Stimulated activated CD4-positive, alpha-beta T cell treated with anti-CD3 and anti-CD28 coated beads, Interleukin-4, amount 100 ng/mL, for 24 hours (primary cell): Measurements from ENCODE around the gene MBD3L4.
"Not testable (repeated sequence)": the region's sequence is repeated elsewhere in the genome, so short reads cannot be mapped to it uniquely, and the experiment has no call there.

Experiments used
- DNase-seq: peaks from one replicate; pipeline ENCODE4 v3.0.0-alpha.2; 2020

The MBD3L4 gene

DNA sequence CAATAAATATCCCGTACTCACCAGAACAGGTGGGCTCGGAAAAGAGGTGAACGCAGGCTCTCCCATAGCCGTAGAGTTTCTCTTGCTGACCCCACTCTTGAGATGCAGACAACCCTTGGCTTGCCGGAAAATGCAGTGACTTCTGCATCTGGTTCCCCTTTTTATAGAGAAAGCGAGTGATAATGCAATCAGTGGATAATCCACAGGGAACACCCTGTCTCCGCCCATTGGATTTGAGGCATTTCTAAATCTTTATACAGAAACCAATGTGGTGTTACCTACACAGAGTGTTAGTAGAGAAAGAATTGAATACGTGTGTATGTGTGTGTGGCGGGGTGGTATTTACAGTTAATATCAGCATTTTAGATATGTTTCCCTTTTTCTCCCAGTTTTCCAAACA lies at the start of gene MBD3L4:
TSS of gene MBD3L4 (minus strand) at position 101 of the 400 bp plus-strand sequence. CDS start at position 66, 35 bp downstream.
- not testable (repeated sequence) for DNase-seq

DNA sequence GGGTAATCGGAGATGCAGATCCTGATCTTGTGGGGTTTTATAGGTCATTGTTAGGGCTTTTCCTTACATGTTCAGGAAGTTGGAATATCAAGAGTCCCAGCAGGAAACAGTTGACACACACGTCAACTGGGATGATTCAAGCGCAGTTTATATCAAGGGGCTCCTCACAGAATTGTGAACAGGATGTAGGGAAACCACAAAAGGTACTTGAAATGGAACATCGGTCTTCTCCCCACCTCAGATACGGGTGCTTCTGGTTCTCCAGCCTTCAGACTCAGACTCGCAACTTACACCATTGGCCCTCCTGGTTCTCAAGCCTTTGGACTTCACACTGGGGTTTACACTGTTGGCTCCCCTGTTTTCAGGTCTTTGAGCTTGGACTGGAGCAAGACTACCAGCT lies 49.0 kb upstream of the MBD3L4 start:
- no peak for DNase-seq

DNA sequence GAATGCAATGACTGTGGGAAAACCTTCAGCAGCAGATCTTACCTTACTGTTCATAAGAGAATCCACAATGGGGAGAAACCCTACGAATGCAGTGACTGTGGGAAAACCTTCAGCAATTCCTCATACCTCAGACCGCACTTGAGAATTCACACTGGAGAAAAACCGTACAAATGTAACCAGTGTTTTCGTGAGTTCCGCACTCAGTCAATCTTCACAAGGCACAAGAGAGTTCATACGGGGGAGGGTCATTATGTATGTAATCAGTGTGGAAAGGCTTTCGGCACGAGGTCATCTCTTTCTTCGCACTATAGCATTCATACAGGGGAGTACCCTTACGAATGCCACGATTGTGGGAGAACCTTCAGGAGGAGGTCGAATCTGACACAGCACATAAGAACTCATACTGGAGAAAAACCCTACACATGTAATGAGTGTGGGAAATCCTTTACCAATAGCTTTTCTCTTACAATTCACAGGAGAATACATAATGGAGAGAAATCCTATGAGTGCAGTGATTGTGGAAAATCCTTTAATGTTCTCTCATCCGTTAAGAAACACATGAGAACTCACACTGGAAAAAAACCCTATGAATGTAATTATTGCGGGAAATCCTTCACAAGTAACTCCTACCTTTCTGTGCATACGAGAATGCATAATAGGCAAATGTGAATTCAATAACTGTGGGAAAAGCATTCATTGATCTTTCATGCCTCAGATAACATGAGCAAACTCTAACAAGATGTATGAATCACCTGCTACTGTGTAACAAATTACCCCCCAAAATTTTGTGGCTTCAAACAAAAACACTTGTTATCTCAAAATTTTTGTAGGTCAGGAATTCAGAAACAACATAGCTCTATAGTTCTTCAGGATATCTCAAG lies 43.3 kb upstream of the MBD3L4 start:
- no peak for DNase-seq

DNA sequence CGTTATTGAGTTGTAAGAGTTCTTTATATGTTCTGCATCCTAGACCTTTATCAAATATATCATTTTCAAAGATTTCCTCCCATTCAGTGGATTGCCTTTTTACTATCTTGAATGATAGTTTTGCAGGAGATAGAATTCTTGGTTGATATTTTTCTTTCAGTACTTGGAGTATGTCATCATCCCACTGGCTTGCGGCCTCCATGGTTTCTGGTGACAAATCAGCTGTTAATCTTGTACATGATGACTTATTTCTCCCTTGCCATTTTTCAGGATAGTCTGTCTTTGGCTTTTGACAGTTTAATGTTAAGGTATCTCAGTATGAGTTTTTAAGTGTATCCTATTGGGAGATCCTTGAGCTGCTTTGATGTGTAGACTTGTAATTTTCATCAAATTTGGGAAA lies 38.0 kb upstream of the MBD3L4 start:
- no peak for DNase-seq

DNA sequence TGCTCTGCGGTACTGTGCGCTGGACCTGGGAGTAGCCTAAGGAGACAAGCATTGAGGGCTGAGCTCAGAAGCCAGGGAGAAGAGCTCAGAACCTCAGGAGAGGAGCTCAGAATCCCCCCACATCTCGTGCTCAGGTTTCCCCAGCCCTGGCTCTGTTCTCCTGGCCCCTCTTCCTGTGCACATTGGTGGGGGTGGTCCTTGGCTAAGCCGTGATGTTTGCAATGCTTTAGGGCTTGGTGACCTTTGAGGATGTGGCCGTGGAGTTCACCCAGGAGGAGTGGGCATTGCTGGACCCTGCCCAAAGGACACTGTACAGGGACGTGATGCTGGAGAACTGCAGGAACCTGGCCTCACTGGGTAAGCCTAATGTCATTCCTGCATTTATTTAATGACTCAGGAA lies 36.2 kb upstream of the MBD3L4 start:
- DNase-seq, result no peak

DNA sequence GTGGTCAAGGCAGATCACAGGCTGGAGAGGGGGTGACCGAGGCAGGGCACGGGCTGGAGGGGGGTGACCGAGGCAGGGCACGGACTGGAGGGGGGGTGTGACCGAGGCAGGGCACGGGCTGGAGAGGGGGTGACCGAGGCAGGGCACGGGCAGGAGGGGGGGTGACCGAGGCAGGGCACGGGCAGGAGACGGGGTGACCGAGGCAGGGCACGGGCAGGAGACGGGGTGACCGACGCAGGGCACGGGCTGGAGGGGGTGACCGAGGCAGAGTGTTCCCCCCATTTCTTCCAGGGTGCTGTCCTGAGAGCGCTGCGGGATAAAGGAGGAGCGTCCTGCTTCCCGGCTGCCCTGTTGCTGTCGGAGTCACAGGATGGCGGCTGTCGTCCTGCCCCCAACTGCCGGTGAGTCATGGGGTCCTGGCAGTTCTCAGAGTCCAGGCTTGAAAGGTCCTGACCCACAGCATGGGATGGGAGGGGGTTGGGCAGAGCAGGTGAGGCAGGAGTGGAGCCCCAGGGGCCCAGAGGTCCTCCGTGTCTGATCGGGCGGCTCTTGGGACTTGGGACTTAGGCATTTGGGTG lies 34.8 kb upstream of the MBD3L4 start:
- no peak for DNase-seq

DNA sequence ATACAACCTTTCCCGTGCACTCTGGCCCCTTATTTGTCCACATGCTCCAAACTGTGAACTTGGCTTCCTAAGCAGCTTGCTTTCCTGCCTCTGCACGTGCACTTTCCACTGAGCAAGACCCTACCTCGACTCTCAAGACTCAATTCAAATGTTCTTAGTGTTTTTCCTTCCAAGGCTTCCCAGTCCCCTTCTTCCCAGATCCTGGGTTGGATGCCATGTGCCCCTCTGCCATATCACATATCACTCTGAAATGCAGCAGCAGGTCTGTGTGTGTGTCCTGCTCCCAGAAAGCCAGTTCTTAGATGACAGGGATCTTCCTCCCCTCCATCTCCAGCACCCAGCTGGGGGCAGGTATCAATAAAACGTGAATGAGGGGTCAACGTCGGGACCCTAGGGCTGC lies 32.6 kb upstream of the MBD3L4 start:
- DNase-seq, result no peak

DNA sequence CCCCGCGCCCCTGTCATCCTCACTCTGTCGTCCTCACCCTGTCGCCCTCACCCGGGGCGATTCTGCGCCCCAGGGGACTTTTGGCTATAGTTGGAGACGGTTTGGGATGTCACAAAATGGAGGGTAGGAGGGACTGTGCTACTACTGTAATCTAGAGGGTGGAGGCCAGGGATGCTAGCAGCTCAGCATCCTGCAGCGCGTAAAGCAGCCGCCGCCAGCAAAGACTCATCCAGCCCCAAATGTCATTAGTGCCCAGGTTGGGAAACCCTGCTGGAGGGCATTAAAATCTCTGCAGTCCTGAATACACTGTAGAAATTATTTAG lies 29.9 kb upstream of the MBD3L4 start:
- no peak for DNase-seq

DNA sequence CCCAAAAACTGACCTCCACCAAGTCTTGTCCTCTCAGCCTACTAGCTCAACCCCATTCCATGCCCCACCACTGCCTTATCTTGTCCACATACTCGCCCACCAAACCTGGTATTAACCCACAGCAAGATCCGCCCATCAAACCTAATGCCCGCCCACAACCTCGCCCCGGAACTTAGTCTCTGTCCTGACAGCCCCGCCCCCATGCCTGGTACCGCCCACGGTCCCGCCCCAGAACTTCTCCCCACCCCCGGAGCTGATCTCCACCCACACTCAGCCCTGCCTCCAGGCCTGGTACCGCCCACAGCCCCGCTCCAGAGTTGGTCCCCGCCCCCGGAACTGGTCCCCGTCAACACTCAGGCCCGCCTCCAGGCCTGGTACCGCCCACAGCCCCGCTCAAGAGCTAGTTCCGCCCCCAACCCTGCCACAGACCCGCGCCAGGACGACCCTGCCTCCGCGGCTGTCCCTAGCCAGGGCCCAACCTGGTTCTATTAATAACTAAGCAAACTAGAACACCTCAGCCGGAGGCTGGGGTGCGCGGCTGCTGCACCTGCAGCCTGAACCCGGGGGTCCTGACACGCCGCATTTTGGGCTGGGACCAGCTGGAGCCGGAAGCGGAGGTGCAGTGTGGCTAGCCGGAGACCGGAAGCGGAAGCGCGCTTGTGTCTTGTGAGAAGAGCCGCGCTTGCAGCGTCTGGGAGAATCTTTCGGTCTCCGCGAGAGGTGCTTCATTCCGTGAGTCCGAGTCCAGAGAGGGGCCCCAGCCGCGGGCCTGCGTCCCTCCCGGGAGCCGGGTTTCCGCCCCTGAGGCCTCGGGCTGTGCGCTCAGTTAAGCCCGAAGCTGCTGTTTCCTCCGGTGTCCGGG lies 29.3 kb upstream of the MBD3L4 start, which contains the start of gene ZNF557:
TSS of gene ZNF557 (plus strand) at position 662 of the 862 bp plus-strand sequence. CDS start 5,372 bp downstream, outside the sequence.
- DNase-seq, result peak; percentile 98

DNA sequence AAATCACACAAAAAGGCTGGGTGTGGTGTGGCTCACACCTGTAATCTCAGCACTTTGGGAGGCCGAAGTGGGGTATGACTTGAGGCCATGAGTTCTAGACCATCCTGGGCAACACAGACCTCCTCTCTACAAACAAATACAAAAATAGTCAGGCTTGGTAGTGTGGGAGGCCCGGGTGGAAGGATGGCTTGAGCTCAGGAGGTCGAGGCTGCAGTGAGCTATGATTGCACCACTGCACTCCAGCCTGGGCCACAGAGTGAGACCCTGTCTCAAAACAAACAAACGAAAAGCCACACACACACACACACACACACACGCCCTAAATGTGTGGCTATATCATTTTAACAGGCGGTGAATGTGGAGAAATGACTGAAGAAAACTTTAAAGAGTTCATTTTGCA lies 28.6 kb upstream of the MBD3L4 start:
- no peak for DNase-seq

DNA sequence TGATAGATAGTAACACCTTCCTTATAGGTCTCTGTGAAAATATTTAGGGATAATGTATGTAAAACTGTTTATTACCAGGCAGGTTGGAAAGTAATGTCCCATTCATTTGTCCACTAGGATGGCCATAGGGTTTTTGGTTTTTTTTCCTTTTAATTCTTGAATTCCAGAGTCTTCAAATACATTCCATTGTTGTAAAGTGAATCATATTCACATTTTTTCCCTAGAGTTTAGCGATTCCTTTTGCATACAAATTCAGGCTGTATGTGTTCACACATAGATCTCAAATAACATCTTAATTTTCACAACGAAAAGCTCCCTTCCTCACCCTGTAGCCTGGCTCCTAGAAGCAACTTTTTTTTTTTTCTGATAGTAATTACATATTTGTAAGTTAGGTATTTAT lies 27.7 kb upstream of the MBD3L4 start:
- no peak for DNase-seq

DNA sequence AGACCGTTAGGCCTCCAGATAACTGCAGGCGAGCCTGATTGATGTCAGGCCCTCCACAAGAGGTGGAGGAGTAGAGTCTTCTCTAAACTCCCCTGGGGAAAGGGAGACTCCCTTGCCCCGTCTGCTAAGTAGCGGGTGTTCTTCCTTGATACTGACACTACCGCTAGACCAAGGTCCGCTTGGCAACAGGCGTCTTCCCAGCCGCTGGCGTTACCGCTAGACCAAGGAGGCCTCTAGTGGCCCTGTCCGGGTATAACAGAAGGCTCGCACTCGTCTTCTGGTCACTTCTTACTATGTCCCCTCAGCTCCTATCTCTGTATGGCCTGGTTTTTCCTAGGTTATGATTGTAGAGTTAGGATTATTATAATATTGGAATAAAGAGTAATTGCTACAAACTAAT lies 27.1 kb upstream of the MBD3L4 start:
- DNase-seq, result not testable (repeated sequence)

DNA sequence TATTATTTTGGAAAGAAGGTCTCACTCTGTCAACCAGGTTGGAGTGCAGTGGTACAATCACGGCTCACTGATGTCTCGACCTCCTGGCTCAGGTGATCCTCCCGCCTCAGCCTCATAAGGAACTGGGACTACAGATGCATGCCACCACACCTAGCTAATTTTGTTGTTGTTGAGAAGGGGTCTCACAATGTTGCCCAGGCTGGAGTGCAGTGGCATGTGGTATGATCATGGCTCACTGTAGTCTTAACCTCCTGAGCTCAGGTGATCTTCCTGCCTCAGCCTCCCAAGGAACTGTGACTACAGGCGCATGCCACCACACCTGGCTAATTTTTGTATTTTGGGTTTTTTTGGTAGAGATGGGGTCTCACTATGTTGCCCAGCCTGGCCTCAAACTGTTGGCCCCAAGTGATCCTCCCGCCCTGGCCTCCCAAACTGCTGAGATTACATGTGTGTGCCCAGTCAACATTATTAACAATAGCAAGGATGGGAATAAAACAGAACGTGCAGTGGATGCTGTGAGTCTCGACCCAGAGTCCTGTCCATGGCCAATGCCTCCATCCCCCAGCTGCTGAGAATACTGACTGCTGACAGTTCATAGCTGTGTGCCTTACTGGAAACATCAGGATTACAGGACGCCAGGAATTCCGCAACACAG lies 23.9 kb upstream of the MBD3L4 start:
- no peak for DNase-seq

DNA sequence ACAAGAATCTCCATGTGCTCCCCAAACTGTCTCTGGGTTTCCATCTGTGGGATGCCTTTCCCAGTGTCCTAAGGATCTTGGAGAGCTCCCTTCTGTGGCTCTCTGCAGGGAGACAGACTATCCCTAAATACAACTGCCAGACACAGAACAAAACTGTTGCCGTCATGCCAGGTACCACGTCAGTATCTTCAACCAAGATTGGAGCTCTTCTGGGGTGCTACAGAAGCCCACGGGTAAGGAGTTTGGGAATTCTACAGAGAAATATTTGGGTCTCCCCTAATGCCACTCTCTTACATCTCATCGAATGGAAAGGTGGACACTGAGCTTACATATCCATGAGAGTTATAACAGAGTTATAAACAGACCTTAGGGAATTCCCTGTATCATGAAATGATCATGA lies 23.4 kb upstream of the MBD3L4 start:
- DNase-seq, result no peak

DNA sequence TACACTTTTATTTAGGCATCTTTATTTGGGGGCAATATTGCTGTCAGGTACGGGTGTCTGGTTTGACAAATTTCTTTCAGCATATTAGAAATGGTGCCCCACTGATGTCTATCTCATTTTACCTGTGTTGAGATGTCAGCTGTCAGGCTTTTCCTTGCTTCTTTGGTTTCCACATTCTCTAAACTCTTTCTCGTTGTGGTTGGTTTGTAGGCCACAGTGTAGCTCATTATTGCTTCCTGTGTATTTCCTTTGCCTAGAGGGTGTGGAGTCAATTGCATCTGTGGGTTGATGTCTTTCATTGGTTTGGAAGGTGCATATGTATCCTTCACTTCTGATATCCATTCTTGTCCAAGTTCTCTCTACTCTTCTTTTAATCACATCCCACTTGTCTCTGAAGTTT lies 20.0 kb upstream of the MBD3L4 start:
- not testable (repeated sequence) for DNase-seq

DNA sequence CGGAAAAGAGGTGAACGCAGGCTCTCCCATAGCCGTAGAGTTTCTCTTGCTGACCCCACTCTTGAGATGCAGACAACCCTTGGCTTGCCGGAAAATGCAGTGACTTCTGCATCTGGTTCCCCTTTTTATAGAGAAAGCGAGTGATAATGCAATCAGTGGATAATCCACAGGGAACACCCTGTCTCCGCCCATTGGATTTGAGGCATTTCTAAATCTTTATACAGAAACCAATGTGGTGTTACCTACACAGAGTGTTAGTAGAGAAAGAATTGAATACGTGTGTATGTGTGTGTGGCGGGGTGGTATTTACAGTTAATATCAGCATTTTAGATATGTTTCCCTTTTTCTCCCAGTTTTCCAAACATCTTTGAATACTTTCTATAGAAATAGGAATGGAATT lies 18.6 kb upstream of the MBD3L4 start, which contains the start of gene MBD3L3:
TSS of gene MBD3L3 (minus strand) at position 101 of the 400 bp plus-strand sequence. CDS start at position 30, 71 bp downstream.
- DNase-seq, result not testable (repeated sequence)

DNA sequence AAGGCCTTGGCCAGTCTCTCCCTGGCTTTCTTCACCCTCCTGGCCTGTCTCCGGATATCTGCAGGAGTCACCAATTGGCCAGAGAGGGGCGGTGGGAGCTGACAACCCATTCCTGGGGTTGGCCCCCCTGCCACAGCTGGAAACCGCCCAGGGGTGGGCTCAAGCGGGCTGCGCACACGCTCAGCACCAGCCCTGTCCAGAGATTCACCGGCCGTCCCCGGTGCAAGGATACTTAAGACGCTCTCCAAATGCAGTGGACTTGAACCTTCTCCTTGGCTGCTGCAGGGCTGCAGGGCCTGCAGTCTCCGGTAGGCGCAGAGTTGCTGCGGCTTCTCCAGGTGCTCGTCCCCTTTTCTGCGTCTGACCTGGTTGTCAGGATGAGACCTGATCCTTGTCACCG lies 16.4 kb upstream of the MBD3L4 start:
- DNase-seq, result not testable (repeated sequence)

DNA sequence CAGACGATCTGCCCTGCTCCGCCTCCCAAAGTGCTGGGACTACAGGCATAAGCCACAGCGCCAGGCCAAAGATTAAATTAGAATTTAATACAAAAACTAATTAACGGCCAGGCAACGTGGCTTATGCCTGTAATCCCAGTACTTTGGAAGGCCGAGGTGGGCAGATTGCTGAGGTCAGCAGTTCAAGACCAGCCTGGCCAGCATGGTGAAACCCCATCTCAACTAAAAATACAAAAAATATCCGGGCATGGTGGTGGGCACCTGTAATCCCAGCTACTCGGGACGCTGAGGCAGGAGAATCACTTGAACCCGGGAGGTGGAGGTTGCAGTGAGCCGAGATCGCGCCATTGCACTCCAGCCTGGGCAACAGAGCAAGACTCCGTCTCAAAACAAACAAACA lies 15.7 kb upstream of the MBD3L4 start:
- not testable (repeated sequence) for DNase-seq

DNA sequence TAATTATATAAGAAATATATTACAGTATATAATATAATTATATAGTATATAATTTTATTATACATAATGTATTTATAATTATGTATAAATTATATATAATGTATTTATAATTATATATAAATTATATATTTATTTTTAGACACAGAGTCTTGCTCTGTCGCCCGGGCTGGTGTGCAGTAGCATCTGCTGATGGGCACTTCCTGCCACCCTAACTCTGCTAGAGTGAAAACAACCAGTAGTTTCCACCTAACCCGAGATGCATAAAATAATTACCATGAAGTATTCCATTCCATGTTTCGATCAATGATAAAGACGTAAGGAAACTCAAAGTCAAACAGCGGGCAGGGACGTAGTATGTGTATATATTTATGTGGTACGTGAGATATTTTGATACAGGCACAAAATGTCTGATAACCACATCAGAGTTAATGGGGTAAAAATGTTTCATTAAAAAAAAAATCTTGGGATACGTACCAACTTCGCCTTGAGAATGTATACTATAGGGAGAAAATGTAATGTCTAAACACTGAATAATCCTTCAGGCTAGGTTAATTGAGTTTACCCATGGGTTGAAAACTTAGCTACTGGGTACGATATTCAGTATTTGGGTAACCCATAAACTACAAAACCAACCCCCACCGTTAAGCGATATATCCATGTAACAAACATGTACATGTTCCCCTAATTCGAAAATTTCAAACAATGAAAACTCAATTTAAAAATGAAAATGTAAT lies 14.8 kb upstream of the MBD3L4 start:
- not testable (repeated sequence) for DNase-seq

DNA sequence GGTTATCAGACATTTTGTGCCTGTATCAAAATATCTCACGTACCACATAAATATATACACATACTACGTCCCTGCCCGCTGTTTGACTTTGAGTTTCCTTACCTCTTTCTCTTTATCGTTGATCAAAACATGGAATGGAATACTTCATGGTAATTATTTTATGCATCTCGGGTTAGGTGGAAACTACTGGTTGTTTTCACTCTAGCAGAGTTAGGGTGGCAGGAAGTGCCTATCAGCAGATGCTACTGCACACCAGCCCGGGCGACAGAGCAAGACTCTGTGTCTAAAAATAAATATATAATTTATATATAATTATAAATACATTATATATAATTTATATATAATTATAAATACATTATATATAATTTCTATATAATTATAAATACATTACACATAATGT lies 12.9 kb upstream of the MBD3L4 start:
- DNase-seq, result not testable (repeated sequence)

DNA sequence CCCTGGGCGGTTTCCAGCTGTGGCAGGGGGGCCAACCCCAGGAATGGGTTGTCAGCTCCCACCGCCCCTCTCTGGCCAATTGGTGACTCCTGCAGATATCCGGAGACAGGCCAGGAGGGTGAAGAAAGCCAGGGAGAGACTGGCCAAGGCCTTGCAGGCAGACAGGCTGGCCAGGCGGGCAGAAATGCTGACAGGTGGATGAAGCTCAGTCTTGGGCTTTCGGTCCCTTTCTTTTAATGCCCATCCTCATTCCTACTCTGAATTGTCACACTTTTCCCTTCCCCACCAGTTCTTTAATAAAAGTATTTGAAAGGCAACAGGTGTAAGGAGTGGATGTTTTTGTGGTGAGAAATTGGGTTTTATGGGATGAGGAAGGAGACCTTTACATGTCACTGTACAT lies 11.4 kb upstream of the MBD3L4 start:
- DNase-seq, result not testable (repeated sequence)

DNA sequence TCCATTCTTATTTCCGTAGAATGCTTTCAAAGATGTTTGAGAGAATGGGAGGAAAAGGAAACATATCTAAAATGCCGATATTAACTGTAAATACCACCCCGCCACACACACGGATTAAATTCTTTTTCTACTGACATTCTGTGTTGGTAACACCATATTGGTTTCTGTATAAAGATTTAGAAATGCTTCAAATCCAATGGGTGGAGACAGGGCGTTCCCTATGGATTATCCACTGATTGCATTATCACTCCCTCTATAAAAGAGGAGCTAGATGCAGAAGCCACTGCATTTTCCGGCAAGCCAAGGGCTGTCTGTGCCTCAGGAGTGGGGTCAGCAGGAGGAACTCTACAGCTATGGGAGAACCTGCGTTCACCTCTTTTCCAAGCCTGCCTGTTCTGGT lies 9.0 kb upstream of the MBD3L4 start, which contains the start of gene MBD3L2:
TSS of gene MBD3L2 (plus strand) at position 301 of the 400 bp plus-strand sequence. CDS start at position 354, 53 bp downstream.
- DNase-seq, result not testable (repeated sequence)
